Neuronal stem cell (in vitro differentiated cells): ENCODE results near the gene COMMD1.

Experiments
- DNase-seq: peaks from one replicate; pipeline ENCODE4 v3.0.0-alpha.2; 2013; ENCODE audit warnings: low spot score
- H2AFZ ChIP-seq: one replicate; pipeline ENCODE4 v1.6.1; 2013; ENCODE audit warnings: mild to moderate bottlenecking, low read length, inconsistent platforms
- H2AK5ac ChIP-seq: 2 replicates; pipeline ENCODE4 v1.6.1; 2013; ENCODE audit warnings: low read depth, mild to moderate bottlenecking, inconsistent platforms, low read length, moderate library complexity, mixed read lengths
- H2BK120ac ChIP-seq: 2 replicates; pipeline ENCODE4 v1.6.1; 2013; ENCODE audit warnings: low read depth, mild to moderate bottlenecking, inconsistent platforms, low read length, moderate library complexity, mixed read lengths
- H2BK12ac ChIP-seq: one replicate; pipeline ENCODE4 v1.6.1; 2013; ENCODE audit warnings: low read length, inconsistent platforms
- H2BK15ac ChIP-seq: 2 replicates; pipeline ENCODE4 v1.6.1; 2013; ENCODE audit warnings: mild to moderate bottlenecking, low read length, inconsistent platforms, mixed read lengths
- H2BK5ac ChIP-seq: one replicate; pipeline ENCODE4 v1.6.1; 2013; ENCODE audit warnings: inconsistent platforms, mild to moderate bottlenecking, low read length, moderate library complexity
- H3K14ac ChIP-seq: one replicate; pipeline ENCODE4 v1.6.1; 2013; ENCODE audit warnings: low read length, inconsistent platforms
- H3K18ac ChIP-seq: 2 replicates; pipeline ENCODE4 v1.6.1; 2013; ENCODE audit warnings: low read length, inconsistent platforms
- H3K23ac ChIP-seq: 2 replicates; pipeline ENCODE4 v1.6.1; 2013; ENCODE audit warnings: low read depth, mild to moderate bottlenecking, mixed read lengths, low read length, inconsistent platforms; ENCODE audit not compliant: poor library complexity
- H3K27ac ChIP-seq: replicated peaks from 3 replicates; pipeline ENCODE4 v1.5.1; 2013; ENCODE audit warnings: low read length, inconsistent platforms
- H3K27me3 ChIP-seq, 3 experiments: 2 replicates each; pipeline ENCODE4 v1.6.1; 2013; ENCODE audit warnings: low read length in 3 of 3, mild to moderate bottlenecking in 2 of 3, inconsistent platforms in 1 of 3, low read depth in 1 of 3, mixed read lengths in 1 of 3, moderate library complexity in 1 of 3; ENCODE audit not compliant: control insufficient read depth in 3 of 3, insufficient read depth in 3 of 3
- H3K36me3 ChIP-seq, 2 donors: replicated peaks in 1 of 2; 2 replicates each; pipeline ENCODE4 v1.6.1; 2013; ENCODE audit warnings: low read length in 2 of 2; ENCODE audit not compliant: control insufficient read depth in 2 of 2, insufficient read depth in 2 of 2
- H3K4ac ChIP-seq: 2 replicates; pipeline ENCODE4 v1.6.1; 2013; ENCODE audit warnings: inconsistent platforms, mild to moderate bottlenecking, low read length, moderate library complexity
- H3K4me1 ChIP-seq, 2 donors: 1 replicate in 1 of 2; 2 replicates in 1 of 2; pipeline ENCODE4 v1.6.1; 2013; ENCODE audit warnings: low read length in 2 of 2, low read depth in 1 of 2; ENCODE audit not compliant: control insufficient read depth in 2 of 2, insufficient read depth in 1 of 2
- H3K4me2 ChIP-seq: one replicate; pipeline ENCODE4 v1.6.1; 2013; ENCODE audit warnings: mild to moderate bottlenecking, low read length, inconsistent platforms; ENCODE audit not compliant: insufficient read depth, poor library complexity, severe bottlenecking
- H3K4me3 ChIP-seq, 2 donors: 2 replicates each; pipeline ENCODE4 v1.5.1; 2013; ENCODE audit warnings: low read length in 2 of 2, mild to moderate bottlenecking in 2 of 2, inconsistent platforms in 1 of 2, moderate library complexity in 1 of 2
- H3K79me1 ChIP-seq: one replicate; pipeline ENCODE4 v1.6.1; 2013; ENCODE audit warnings: low read depth, mild to moderate bottlenecking, inconsistent platforms, low read length, moderate library complexity
- H3K9ac ChIP-seq: one replicate; pipeline ENCODE4 v1.6.1; 2013; ENCODE audit warnings: mild to moderate bottlenecking, low read depth, low read length, inconsistent platforms; ENCODE audit not compliant: poor library complexity
- H3K9me3 ChIP-seq, 2 donors: replicated peaks in 1 of 2; 2 replicates each; pipeline versions ENCODE3 to v1.6.1; 2013; ENCODE audit warnings: low read length in 2 of 2, mild to moderate bottlenecking in 2 of 2, inconsistent platforms in 1 of 2, low read depth in 1 of 2, mixed read lengths in 1 of 2, moderate library complexity in 1 of 2; ENCODE audit not compliant: control insufficient read depth in 2 of 2, insufficient read depth in 1 of 2
- H4K8ac ChIP-seq: one replicate; pipeline ENCODE4 v1.6.1; 2013; ENCODE audit warnings: low read depth, mild to moderate bottlenecking, inconsistent platforms, low read length, moderate library complexity
- H4K91ac ChIP-seq: one replicate; pipeline ENCODE4 v1.6.1; 2013; ENCODE audit warnings: low read length, low read depth, mild to moderate bottlenecking, inconsistent platforms; ENCODE audit not compliant: poor library complexity
- WGBS, 2 donors: extraction: QIAGEN DNeasy Blood & Tissue Kit; methylation state at CpG; one replicate each; pipeline ENCODE4 v1.1.7; 2013; ENCODE audit warnings: missing lambda C conversion rate in 2 of 2, mixed read lengths in 1 of 2; ENCODE audit not compliant: insufficient read length in 2 of 2, insufficient replicate concordance in 1 of 2; ENCODE audit errors: extremely low coverage in 2 of 2; 5-methylcytosine and 5-hydroxymethylcytosine counted together

Gene COMMD1

DNA sequence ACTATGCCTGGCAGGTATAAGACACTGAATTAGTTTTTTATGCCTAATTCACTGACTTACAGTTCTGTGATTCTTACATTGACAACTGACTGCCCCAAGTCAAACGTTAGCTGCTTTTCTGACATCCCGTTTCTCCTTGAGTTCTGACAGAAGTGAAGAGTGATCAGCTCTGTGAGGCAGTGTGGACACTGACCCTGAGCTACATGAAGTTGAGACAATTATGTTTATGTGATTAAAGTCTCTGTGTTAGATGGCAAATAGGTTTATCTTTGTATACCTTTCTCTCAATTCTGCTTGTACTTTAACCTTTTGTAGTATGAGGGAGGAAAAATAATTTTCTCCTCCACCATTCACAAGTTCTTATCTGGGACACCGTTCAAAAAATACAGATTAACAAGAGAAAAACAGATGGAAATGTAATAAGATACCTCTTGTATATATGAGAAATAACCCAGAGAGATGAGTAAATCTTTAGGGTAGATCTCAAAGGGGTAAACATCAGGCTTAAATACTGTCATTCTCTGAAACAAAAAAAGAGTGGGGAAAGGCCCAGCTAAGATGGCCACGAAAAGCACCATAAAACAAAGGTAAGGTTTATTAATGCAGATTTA lies 205.0 kb downstream of the COMMD1 start:
- Histone ChIP-seq H3K79me1 (no peaks in the 10 kb centered on the region), H3K36me3 (no peaks in the 10 kb centered on the region), H3K14ac (no peak overlapping the region), H4K8ac (no peak overlapping the region), H2BK15ac (no peak overlapping the region), H3K4me2 (no peak overlapping the region), H4K91ac (no peak overlapping the region), H3K9ac (no peak overlapping the region), H3K27ac (no peak overlapping the region), H3K9me3 (no peaks in the 10 kb centered on the region), H3K27me3 (no peaks in the 10 kb centered on the region), H2BK120ac (no peak overlapping the region), H2AK5ac (no peak overlapping the region), H2AFZ (no peak overlapping the region), H3K4me1 (peaks cover 6% of the 10 kb centered on the region in 2 donors), H3K18ac (no peak overlapping the region), H3K23ac (no peak overlapping the region), H2BK5ac (no peak overlapping the region), H3K4me3 (no peak overlapping the region), H3K4ac (no peak overlapping the region), H2BK12ac (no peak overlapping the region)
- no peak for DNase-seq
- WGBS, 2 donors: no CpG with 5 or more reads among the region's 4 CpGs

DNA sequence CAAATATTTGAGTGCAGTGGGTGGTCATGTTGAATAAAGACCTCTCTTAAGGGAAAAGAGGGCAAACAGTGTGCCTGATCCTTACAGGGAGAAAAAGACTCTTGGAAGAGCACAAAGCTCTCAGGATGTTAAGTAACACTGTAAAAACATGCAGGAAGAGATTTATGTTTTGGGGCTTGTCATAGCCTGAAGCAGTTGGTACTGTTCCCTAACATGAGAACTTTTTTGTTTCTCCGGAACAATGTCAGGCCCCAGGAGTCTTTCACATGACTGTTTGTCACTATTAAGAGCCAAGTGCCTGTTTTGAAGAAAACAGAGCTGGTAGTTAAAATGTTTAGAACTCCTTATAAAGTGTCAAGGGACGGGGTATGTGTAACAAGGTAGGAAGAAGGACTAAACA lies 206.7 kb downstream of the COMMD1 start:
- Histone ChIP-seq H3K36me3 (no peaks in the 10 kb centered on the region), H3K27ac (no peak overlapping the region), H2BK5ac (no peak overlapping the region), H2BK120ac (no peak overlapping the region), H3K4me1 (peaks cover 6% of the 10 kb centered on the region in 2 donors), H4K91ac (no peak overlapping the region), H3K4me3 (no peak overlapping the region), H3K9ac (no peak overlapping the region), H3K27me3 (no peaks in the 10 kb centered on the region), H2AFZ (peak overlapping the region; percentile 45), H3K4me2 (no peak overlapping the region), H3K14ac (no peak overlapping the region), H3K23ac (no peak overlapping the region), H3K9me3 (no peaks in the 10 kb centered on the region), H4K8ac (no peak overlapping the region), H2AK5ac (no peak overlapping the region), H3K79me1 (no peaks in the 10 kb centered on the region), H2BK15ac (no peak overlapping the region), H2BK12ac (no peak overlapping the region), H3K4ac (no peak overlapping the region), H3K18ac (no peak overlapping the region)
- DNase-seq: no peak
- WGBS, 2 donors: no CpG with 5 or more reads among the region's 2 CpGs

DNA sequence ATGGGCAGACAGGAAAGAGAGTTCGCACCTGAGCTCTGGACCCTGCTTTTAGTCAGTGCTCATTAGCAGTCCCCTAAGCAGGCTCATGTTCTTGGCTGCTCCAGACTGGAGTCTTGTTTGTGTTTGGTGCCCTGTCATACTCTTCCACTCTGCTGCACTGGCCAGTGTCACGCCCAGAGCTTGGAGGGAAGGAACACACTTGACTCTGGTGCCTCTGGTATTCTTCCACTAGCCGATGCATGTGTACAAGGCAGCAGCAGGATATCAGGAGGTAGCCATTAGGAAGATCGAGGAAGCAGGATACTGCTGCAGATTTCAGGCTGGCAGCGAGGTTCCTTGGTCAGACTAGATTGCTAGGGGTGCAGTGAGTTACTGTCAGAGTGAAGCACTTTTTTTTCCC lies 209.1 kb downstream of the COMMD1 start:
- Histone ChIP-seq H3K14ac (no peak overlapping the region), H2AFZ (no peak overlapping the region), H3K9ac (no peak overlapping the region), H2BK5ac (no peak overlapping the region), H3K27ac (no peak overlapping the region), H3K4me3 (no peak overlapping the region), H3K23ac (no peak overlapping the region), H3K36me3 (no peaks in the 10 kb centered on the region), H3K4me1 (peaks cover 6 to 12% of the 10 kb centered on the region in 2 donors), H2BK12ac (no peak overlapping the region), H2BK15ac (no peak overlapping the region), H2AK5ac (no peak overlapping the region), H2BK120ac (no peak overlapping the region), H3K79me1 (no peaks in the 10 kb centered on the region), H3K4me2 (no peak overlapping the region), H3K4ac (no peak overlapping the region), H4K8ac (no peak overlapping the region), H3K18ac (no peak overlapping the region), H4K91ac (no peak overlapping the region), H3K9me3 (no peaks in the 10 kb centered on the region), H3K27me3 (no peaks in the 10 kb centered on the region)
- DNase-seq: no peak
- WGBS, 2 donors: no CpG with 5 or more reads among the region's 5 CpGs

DNA sequence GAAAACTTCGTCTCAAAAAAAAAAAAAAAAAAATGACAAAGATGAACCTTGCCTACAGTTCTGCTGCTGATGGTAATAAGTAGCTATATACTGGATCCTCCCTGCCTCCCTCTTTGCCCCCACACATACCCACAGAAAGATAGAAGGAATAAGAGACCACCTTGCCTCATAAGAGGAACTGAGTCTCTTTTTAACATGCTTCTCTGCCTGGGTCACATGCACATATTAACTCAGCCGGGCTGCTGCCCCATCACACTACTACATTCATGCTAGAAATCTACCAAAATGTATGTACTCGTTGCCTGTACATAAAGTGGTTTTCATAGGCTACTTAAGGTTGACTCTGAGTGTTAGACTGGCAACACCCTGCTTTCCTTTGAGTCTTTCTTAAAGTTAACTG lies 211.5 kb downstream of the COMMD1 start:
- H2AFZ ChIP-seq: no peak overlapping the region
- no peak overlapping the region for H3K4me3 ChIP-seq
- no peak overlapping the region for H3K4ac ChIP-seq
- H3K14ac ChIP-seq: no peak overlapping the region
- WGBS, 2 donors: no CpG with 5 or more reads among the region's 3 CpGs
- H2BK15ac ChIP-seq: no peak overlapping the region
- no peak overlapping the region for H2BK120ac ChIP-seq
- H3K4me1 ChIP-seq: peaks cover 6 to 9% of the 10 kb centered on the region in 2 donors
- no peaks in the 10 kb centered on the region for H3K27me3 ChIP-seq
- DNase-seq: no peak
- no peaks in the 10 kb centered on the region for H3K9me3 ChIP-seq
- no peak overlapping the region for H2AK5ac ChIP-seq
- no peak overlapping the region for H4K8ac ChIP-seq
- no peaks in the 10 kb centered on the region for H3K36me3 ChIP-seq
- H3K27ac ChIP-seq: no peak overlapping the region
- H3K4me2 ChIP-seq: no peak overlapping the region
- H3K9ac ChIP-seq: no peak overlapping the region
- no peak overlapping the region for H2BK5ac ChIP-seq
- H3K23ac ChIP-seq: no peak overlapping the region
- no peak overlapping the region for H4K91ac ChIP-seq
- H2BK12ac ChIP-seq: no peak overlapping the region
- H3K79me1 ChIP-seq: no peaks in the 10 kb centered on the region
- no peak overlapping the region for H3K18ac ChIP-seq
